Natural killer cell (primary cell): ENCODE results near the gene CPNE6. TPM values are rescaled to one million over a fixed set of nuclear protein-coding genes. Genes with fewer than 3 reads are reported as not detected.

Source experiments
- ATAC-seq, 3 donors: fragments of 150-1000 bp in 2 of 3; fragments of 200-7000 bp in 1 of 3; cut with Tn5 transposase; 1 replicate in 1 of 3; 2 replicates in 2 of 3; pipeline ENCODE4 v1.10.0; 2021; ENCODE audit warnings: mild to moderate bottlenecking in 2 of 3, moderate library complexity in 2 of 3
- DNase-seq, 2 donors: peaks; one replicate each; pipeline versions ENCODE4 v3.0.0 to v3.0.0-alpha.2; 2013 to 2021; ENCODE audit warnings: mixed read lengths in 1 of 2
- H3K27ac ChIP-seq: one replicate; pipeline ENCODE4 v1.5.1; 2013; ENCODE audit warnings: mild to moderate bottlenecking, low read length
- H3K27me3 ChIP-seq: one replicate; pipeline ENCODE4 v1.6.1; 2013; ENCODE audit warnings: low read length; ENCODE audit not compliant: control insufficient read depth, insufficient read depth
- H3K36me3 ChIP-seq: one replicate; pipeline ENCODE4 v1.6.1; 2013; ENCODE audit warnings: low read length; ENCODE audit not compliant: control insufficient read depth, insufficient read depth
- H3K4me1 ChIP-seq: one replicate; pipeline ENCODE4 v1.6.1; 2013; ENCODE audit warnings: low read length; ENCODE audit not compliant: control insufficient read depth, insufficient read depth
- H3K4me3 ChIP-seq: one replicate; pipeline ENCODE4 v1.5.1; 2013; ENCODE audit warnings: low read length
- H3K9me3 ChIP-seq: one replicate; pipeline ENCODE4 v1.6.1; 2013; ENCODE audit warnings: low read length; ENCODE audit not compliant: control insufficient read depth, insufficient read depth
- H3K27ac Mint-ChIP-seq, 2 donors: one replicate each; pipeline ENCODE4 v1.8.0; 2022; ENCODE audit warnings: mild to moderate bottlenecking in 2 of 2, mixed read lengths in 2 of 2, moderate library complexity in 1 of 2
- H3K27me3 Mint-ChIP-seq, 2 donors: one replicate each; pipeline ENCODE4 v1.8.0; 2022; ENCODE audit warnings: low read depth in 2 of 2, mixed read lengths in 2 of 2
- H3K36me3 Mint-ChIP-seq: one replicate; pipeline ENCODE4 v1.8.0; 2022; ENCODE audit warnings: mixed read lengths
- H3K4me1 Mint-ChIP-seq, 2 donors: one replicate each; pipeline ENCODE4 v1.8.0; 2022; ENCODE audit warnings: mixed read lengths in 2 of 2
- H3K4me3 Mint-ChIP-seq: one replicate; pipeline ENCODE4 v1.8.0; 2022; ENCODE audit warnings: mild to moderate bottlenecking, moderate library complexity, mixed read lengths
- H3K9me3 Mint-ChIP-seq, 2 donors: one replicate each; pipeline ENCODE4 v1.8.0; 2022; ENCODE audit warnings: mixed read lengths in 2 of 2
- WGBS: methylation state at CpG from one replicate; pipeline ENCODE4 v1.1.7; 2013; ENCODE audit warnings: missing lambda C conversion rate; ENCODE audit not compliant: insufficient coverage; 5-methylcytosine and 5-hydroxymethylcytosine counted together
- intact Hi-C: fragments of 100-400 bp; cut with micrococcal nuclease; formaldehyde crosslinking; loops from one replicate; pipeline ENCODE4 v1.14.2; 2022
- total RNA-seq, 4 donors: library from RNA; stranded (reverse); fragments of 120-200 nt in 1 of 4; gene quantifications; one replicate each; pipeline versions ENCODE4 v1.2.3 to v1.2.4, GENCODE V29; 2013 to 2022
- TF ChIP-seq, protein P1 (sequence below): fragments of 200-600 bp; IDR thresholded peaks from one replicate; pipeline ENCODE4 v1.8.0; 2022; ENCODE audit warnings: antibody characterized with exemption

CPNE6 gene
- total RNA-seq, 3 donors from 2014 or later (not counting 1 experiment from before 2014, with no cell fraction given) = not detected

DNA sequence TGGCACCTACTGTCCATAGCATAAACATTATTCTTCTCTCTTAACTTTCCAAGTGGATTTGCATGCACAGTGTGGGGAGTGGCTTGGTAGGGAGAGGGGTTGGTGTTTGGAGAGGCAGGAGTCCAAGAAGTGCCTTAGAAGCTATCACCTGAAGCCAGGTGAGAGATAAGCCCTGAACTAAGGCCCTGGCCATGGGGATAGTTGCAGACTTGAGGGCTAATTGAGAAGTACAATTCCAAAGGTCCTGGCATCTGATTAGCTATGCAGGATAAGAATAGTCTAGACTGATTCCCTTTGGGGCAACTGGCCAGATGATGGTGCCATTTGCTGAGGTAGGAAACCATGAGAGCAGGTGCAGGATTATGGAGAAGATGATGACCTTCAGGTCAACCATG, 20.7 kb downstream of the CPNE6 start:
- Histone ChIP-seq H3K27ac (no peak overlapping the region), H3K4me3 (no peak overlapping the region), H3K27me3 (no peaks in the 10 kb centered on the region), H3K9me3 (no peaks in the 10 kb centered on the region), H3K36me3 (no peaks in the 10 kb centered on the region), H3K4me1 (peaks cover 28% of the 10 kb centered on the region)
- intact Hi-C loops = no loop called here
- Mint-ChIP-seq H3K4me3 (peak overlapping the region; percentile 98), H3K9me3 (no peaks in the 10 kb centered on the region), H3K4me1 (peaks cover 20 to 38% of the 10 kb centered on the region in 2 donors), H3K27me3 (no peaks in the 10 kb centered on the region), H3K27ac (no peak overlapping the region), H3K36me3 (no peaks in the 10 kb centered on the region)
- no peak for ATAC-seq
- TF ChIP-seq, protein P1, sequence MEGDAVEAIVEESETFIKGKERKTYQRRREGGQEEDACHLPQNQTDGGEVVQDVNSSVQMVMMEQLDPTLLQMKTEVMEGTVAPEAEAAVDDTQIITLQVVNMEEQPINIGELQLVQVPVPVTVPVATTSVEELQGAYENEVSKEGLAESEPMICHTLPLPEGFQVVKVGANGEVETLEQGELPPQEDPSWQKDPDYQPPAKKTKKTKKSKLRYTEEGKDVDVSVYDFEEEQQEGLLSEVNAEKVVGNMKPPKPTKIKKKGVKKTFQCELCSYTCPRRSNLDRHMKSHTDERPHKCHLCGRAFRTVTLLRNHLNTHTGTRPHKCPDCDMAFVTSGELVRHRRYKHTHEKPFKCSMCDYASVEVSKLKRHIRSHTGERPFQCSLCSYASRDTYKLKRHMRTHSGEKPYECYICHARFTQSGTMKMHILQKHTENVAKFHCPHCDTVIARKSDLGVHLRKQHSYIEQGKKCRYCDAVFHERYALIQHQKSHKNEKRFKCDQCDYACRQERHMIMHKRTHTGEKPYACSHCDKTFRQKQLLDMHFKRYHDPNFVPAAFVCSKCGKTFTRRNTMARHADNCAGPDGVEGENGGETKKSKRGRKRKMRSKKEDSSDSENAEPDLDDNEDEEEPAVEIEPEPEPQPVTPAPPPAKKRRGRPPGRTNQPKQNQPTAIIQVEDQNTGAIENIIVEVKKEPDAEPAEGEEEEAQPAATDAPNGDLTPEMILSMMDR = no peak
- no peak for DNase-seq

DNA sequence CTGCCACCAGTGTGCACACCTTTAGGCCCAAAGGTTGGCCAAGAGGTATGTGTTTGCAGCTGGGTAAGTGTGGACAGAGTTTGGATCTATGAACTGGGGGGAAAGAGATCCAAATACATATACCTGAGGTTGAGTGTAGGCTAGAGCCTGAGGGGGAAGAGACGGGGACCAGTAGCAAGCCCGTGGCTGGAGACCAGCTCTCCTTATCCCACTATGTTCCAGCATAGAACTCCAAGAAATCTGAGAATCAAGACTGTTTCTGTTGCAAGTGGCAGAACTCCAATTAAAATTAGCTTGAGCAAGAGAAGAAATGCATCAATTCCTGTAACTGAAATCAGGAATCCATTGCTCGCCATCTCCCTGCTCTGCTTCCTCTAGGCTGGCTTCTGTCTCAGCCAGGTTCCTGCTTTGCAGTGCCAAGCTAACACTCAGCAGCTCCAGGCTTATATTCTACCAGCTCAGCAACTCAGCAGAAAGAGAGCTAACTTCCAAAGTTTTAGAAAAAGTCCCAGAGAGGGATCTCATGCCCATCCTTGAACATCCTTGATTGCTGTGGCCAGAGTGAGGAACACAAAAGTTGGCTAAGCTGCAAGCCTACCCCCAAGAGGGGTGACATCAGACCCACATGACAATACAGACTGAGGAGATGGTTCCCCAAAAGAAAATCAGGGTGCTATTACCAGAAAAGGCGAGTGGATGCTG, 21.3 kb downstream of the CPNE6 start:
- 86% methylated on average over 4 of the region's 4 CpGs for WGBS
- Histone ChIP-seq H3K36me3 (no peaks in the 10 kb centered on the region), H3K27me3 (no peaks in the 10 kb centered on the region), H3K4me1 (peaks cover 28% of the 10 kb centered on the region), H3K4me3 (no peak overlapping the region), H3K27ac (no peak overlapping the region), H3K9me3 (no peaks in the 10 kb centered on the region)
- H3K4me3 Mint-ChIP-seq = peak overlapping the region; percentile 98
- no peaks in the 10 kb centered on the region for H3K36me3 Mint-ChIP-seq
- H3K27ac Mint-ChIP-seq = peak overlapping the region; percentile 79 to 96
- peaks cover 20 to 38% of the 10 kb centered on the region in 2 donors for H3K4me1 Mint-ChIP-seq
- TF ChIP-seq, protein P1 = no peak
- intact Hi-C loops = no loop called here
- H3K9me3 Mint-ChIP-seq = no peaks in the 10 kb centered on the region
- H3K27me3 Mint-ChIP-seq = no peaks in the 10 kb centered on the region
- ATAC-seq (no peak), DNase-seq (no peak)

DNA sequence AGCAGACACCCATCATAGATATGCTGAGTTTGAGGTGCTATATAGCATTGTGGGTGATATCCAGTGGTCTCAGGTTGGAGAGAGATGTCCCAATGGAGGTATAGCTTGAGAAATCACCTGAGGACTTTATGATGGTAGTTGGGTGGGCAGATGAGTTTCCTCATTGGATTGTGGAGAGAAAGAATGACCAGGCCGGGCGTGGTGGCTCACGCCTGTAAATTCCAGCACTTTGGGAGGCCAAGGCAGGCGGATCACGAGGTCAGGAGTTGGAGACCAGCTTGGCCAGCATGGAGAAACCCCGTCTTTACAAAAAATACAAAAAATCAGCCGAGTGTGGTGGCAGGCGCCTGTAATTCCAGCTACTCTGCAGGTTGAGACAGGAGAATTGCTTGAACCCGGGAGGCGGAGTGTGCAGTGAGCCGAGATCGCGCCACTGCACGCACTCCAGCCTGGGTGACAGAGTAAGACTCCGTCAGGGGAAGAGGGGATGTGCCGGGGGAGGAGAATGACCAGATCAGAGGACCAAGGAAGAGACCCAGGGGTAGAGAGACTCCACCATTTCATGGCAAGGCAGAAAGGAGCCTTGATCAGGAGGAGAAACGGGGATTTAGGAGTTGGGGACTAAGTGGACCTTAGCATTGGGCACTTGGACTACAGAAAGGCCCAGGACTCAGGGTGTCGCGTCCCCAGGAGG, 22.0 kb downstream of the CPNE6 start:
- H3K4me3 Mint-ChIP-seq = peak overlapping the region; percentile 98
- H3K9me3 Mint-ChIP-seq = no peaks in the 10 kb centered on the region

More for the DNA sequence above, 22.0 kb downstream of the CPNE6 start:
- ATAC-seq (no peak), DNase-seq (no peak)
- 90% methylated on average over 19 of the region's 19 CpGs for WGBS
- TF ChIP-seq, protein P1 = no peak
- Histone ChIP-seq H3K9me3 (no peaks in the 10 kb centered on the region), H3K4me1 (peaks cover 28% of the 10 kb centered on the region), H3K27me3 (no peaks in the 10 kb centered on the region), H3K27ac (peak overlapping the region; percentile 90), H3K4me3 (peak overlapping the region; percentile 78), H3K36me3 (peaks cover 3% of the 10 kb centered on the region)
- peaks cover 20 to 38% of the 10 kb centered on the region in 2 donors for H3K4me1 Mint-ChIP-seq
- no peaks in the 10 kb centered on the region for H3K27me3 Mint-ChIP-seq
- intact Hi-C loops = no loop called here
- no peaks in the 10 kb centered on the region for H3K36me3 Mint-ChIP-seq
- H3K27ac Mint-ChIP-seq = peak overlapping the region; percentile 79 to 96
